Stimulated activated CD4-positive, alpha-beta T cell treated with anti-CD3 and anti-CD28 coated beads, Interleukin-15, amount 100 ng/mL, for 1 hour (primary cell): ENCODE results near the gene ASCL2.

Source experiments
- DNase-seq, 2 donors: peaks; one replicate each; pipeline ENCODE4 v3.0.0-alpha.2; 2020; ENCODE audit warnings: low read depth in 1 of 2, low spot score in 1 of 2

The ASCL2 gene

GRCh38 chr11:2275334-2276279 is 5.2 kb upstream of the ASCL2 start:
- DNase-seq, result no peak

- no peak for DNase-seq
Observed at GRCh38 chr11:2273771-2274170, 3.4 kb upstream of the ASCL2 start.

GRCh38 chr11:2273311-2273710 is 2.9 kb upstream of the ASCL2 start:
- DNase-seq, result no peak

- DNase-seq, result no peak
Observed at GRCh38 chr11:2272946-2273280, 2.5 kb upstream of the ASCL2 start.

GRCh38 chr11:2272228-2272945 is 2.0 kb upstream of the ASCL2 start:
- DNase-seq, result no peak

- DNase-seq, result no peak
Observed at GRCh38 chr11:2271327-2272227, 1.2 kb upstream of the ASCL2 start.

GRCh38 chr11:2271077-2271326 is 614 bp upstream of the ASCL2 start:
- DNase-seq, result peak in 1 of 2 donors; percentile 22

GRCh38 chr11:2269601-2270321 is 627 bp downstream of the ASCL2 start:
- peak in 1 of 2 donors; percentile 27 for DNase-seq

- peak; percentile 34 to 81 for DNase-seq
Observed at GRCh38 chr11:2268729-2269600, 1.4 kb downstream of the ASCL2 start.

- DNase-seq, result no peak
Observed at GRCh38 chr11:2267851-2268728, 2.3 kb downstream of the ASCL2 start.

GRCh38 chr11:2267306-2267850 is 3.0 kb downstream of the ASCL2 start:
- no peak for DNase-seq

- DNase-seq, result no peak
Observed at GRCh38 chr11:2266586-2267305, 3.6 kb downstream of the ASCL2 start.

GRCh38 chr11:2265854-2266585 is 4.4 kb downstream of the ASCL2 start:
- DNase-seq, result no peak

GRCh38 chr11:2265396-2265795 is 5.0 kb downstream of the ASCL2 start:
- no peak for DNase-seq

GRCh38 chr11:2264366-2265053 is 5.9 kb downstream of the ASCL2 start:
- DNase-seq, result no peak

GRCh38 chr11:2263724-2264360 is 6.5 kb downstream of the ASCL2 start:
- DNase-seq, result no peak
